Activated CD4-positive, alpha-beta T cell treated with anti-CD3 and anti-CD28 coated beads, Interleukin-2, amount 50 U/mL, for 16 hours (primary cell): ENCODE results near the gene FHOD1.

Source experiments
- DNase-seq: peaks from one replicate; pipeline ENCODE4 v3.0.0-alpha.2; 2020

The FHOD1 gene

DNA sequence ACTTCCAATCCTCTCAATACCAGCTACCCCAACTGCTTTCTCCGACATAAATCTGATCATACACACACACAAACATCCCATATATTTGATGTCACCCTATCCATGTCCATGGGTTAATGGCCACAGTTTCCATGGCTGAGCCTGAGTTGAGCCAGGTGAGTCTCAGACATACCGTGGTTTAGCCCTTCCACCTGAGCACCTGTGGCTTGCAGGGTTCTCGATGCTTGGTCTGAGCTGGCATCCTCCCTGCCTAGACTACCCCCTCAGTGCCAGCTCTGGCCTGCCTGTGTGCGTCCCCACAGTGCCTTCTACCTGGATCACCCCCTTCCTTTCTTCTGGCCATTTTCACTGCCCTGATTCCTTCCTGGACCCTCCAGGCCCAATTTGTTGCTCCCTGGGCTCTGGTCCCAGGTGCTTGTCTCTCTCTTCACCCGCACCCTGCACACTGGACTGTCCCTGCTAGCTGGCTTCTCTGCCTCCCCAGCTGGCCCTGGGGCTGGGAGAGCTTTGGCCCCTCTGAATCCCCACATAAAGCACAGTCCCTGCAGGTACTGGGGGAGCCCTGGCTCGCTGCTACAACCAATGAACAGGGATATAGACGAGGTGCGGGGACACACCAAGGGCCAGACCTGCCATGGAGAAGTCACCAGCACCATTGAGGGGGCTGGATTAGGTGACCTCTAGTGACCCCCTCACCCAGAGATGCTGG lies 41.0 kb downstream of the FHOD1 start:
- DNase-seq: no peak

DNA sequence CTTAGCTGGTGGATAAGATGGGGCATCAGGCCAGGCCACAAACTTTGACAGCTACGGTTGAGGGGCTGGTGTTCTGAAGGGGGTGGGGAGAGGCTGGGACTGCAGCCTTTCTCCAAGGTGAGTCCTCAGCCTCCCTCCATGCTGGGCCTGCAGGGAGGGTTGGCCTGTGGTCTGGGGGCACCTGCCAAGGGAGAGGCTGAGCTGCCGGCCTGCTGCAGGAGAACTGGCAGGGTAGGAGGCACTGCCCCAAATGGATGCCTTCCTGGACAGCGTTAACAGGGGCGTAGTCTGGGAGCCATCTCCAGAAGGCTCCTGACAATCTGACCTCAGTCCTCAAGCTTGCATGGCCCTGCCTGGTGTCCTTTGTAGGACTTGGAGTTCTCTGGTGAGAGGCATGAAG lies 43.2 kb downstream of the FHOD1 start:
- no peak for DNase-seq

DNA sequence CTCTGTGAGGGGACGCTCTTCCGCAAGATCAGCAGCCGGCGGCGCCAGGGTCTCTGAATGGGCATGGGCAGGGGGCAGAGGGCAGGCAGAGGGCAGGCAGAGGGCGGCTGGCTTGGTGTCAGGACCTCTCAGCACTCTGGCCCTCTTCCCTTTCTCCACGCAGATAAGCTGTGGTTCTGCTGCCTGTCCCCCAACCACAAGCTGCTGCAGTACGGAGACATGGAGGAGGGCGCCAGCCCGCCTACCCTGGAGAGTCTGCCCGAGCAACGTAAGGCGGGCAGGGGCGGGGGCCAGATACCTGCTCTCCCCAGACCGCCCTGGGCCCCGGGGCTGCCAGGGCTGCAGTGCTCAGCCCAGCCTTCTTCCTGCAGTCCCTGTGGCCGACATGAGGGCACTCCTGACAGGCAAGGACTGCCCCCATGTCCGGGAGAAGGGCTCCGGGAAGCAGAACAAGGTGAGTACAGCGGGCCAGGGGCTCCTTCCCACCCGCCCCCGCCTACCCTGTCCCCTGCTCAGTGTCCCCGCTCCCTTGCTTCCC lies 44.3 kb downstream of the FHOD1 start:
- no peak for DNase-seq

DNA sequence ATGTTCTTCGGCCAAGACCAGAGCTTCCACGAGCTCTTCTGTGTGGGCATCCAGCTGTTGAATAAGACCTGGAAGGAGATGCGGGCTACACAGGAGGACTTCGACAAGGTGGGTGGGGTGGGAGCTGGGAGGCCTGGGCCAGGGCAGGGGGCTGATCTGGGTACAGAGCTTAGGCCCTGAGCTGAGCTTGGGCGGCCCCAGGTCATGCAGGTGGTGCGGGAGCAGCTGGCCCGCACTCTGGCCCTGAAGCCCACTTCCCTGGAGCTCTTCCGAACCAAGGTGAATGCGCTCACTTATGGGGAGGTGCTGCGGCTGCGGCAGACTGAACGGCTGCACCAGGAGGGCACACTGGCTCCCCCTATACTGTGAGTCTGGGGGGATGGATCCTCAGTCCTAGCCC lies 44.9 kb downstream of the FHOD1 start:
- DNase-seq: no peak

DNA sequence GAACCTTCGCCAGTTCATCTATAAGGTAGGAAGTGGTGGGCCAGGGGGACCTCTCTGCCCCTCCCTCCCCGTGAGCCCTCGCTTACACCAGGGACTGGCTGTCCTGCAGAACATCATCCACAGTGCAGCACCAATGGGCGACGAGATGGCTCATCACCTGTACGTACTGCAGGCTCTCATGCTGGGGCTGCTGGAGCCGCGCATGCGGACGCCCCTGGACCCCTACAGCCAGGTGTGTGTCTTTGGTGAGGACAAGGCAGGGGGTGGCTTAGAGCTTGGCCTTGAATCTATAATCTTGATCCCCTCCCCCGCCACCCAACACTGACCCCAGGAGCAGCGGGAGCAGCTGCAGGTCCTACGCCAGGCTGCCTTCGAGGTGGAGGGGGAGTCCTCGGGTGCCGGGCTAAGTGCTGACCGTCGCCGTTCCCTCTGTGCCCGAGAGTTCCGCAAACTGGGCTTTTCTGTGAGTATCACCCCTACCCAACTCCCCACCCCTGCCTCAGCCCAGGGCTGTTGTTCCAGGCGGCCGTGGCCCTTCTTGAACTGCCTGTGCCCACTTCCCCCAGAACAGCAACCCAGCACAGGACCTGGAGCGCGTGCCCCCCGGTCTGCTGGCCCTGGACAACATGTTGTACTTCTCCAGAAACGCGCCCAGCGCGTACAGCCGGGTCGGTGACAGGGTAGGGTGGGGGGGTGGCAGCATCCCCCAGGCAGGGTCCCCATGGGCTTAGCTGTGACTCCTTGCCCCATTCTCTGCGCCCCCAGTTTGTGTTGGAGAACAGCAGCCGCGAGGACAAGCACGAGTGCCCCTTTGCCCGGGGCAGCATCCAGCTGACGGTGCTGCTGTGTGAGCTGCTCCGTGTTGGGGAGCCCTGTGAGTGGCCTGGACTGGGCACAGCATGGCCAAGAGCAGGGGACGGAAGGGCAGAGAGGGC lies 45.6 kb downstream of the FHOD1 start:
- no peak for DNase-seq

DNA sequence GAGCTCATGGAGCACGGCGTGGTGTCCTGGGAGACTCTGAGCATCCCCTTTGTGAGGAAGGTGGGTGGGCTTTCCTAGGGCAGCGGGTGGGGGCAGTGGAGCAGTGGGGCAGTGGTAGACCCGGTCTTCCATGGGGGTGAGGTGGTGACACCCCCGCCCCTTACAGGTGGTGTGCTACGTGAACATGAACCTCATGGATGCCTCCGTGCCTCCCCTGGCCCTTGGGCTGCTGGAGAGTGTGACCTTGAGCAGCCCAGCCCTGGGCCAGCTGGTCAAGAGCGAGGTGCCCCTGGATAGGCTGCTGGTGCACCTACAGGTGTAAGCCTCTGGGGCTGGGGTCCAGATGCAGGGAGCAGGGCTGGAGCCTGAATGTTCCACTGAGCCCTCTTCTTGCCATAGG lies 46.8 kb downstream of the FHOD1 start:
- no peak for DNase-seq

DNA sequence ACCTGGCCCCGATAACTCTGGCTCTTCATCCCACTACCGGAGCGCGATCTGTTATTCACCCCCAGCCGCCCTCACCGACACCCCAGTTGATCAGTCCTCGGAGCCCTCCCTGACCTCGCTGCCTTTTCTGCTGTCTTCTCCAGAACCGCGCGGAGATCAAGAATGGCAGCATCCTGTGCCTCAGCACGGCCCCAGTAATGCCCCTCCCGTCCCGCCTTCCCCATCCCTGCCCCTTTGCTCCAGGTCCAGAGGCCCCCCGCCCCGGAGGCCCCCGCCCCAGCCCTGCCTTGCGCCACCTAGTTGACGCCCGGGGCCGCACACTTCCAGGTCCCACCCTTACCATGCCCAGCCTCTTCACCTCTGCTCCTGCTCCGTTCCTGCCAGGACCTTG lies 47.5 kb downstream of the FHOD1 start:
- no peak for DNase-seq

DNA sequence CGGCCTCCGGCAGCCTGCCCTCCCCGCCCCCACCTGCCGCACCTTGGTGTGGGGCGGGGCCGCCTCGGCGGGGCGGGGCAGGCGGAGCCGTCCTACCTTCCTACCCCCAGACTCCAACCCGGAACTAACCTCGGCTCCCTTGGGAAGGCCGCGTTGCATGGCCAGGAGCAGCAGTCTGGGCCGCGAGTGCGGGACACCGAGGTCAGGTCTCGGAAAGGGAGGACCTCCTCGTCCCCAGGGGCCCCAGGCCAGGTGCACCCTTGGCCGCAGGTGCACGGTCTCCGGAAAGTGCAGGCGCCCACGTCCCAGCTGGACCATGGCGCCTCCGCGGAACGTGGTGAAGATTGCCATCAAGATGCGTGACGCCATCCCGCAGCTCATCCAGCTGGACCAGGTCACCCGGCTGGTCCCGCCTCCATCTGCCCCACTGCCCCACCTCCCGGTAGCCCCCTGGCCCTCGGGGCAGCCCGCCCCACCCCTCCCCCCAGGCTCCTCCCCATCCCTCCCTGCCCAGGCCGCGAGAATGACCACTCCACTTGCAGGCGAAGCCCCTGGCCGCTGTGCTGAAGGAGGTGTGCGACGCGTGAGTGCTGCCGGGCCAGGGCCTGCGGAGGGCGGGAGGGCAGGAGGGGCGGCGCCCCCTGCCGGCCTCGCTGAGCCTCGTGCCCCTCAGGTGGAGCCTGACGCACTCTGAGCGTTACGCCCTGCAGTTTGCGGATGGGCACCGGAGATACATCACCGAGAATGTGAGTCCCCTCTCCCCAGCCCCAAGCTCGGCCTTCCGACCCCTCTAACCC lies 48.1 kb downstream of the FHOD1 start, which contains the start of gene ELMO3:
Gene ELMO3 (plus strand): TSS at position 121 of the 797 bp plus-strand sequence. CDS start 196 bp downstream, at position 317.
- no peak for DNase-seq

DNA sequence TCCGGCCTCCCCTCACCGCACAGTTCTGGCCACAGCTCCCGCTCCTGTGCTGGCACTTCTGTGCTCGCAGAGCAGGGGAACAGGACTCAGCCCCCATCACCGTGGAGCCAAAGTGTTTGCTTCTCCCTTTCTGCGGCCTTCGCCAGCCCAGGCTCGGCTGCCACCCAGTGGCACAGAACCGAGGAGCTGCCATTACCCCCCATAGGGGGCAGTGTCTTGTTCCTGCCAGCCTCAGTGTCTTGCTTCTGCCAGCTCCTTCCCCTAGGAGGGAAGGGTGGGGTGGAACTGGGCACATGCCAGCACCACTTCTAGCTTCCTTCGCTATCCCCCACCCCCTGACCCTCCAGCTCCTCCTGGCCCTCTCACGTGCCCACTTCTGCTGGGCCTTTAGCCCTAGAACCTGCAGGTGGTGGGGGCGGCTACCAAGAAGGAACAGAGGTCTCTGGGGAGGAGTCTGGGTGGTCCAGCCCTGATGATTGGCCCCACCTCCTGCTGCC lies 49.0 kb downstream of the FHOD1 start:
- no peak for DNase-seq

DNA sequence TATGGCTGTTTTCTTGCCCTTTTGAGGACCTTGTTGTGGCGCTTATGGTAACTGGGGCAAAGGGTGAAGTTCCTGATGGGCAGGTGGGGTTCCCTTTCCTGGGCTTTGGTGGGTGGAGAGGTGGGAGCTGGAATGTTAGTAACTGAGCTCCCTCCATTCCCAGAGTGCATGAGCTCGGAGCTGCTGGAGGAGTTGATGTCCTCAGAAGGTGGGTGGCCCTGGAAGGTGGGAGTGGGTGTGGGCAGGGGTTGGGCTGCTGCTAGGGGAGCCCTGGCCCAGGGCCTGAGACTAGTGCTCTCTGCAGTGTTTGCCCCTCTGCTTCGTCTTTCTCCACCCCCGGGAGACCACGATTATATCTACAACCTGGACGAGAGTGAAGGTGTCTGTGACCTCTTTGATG lies 49.6 kb downstream of the FHOD1 start:
- DNase-seq: no peak

DNA sequence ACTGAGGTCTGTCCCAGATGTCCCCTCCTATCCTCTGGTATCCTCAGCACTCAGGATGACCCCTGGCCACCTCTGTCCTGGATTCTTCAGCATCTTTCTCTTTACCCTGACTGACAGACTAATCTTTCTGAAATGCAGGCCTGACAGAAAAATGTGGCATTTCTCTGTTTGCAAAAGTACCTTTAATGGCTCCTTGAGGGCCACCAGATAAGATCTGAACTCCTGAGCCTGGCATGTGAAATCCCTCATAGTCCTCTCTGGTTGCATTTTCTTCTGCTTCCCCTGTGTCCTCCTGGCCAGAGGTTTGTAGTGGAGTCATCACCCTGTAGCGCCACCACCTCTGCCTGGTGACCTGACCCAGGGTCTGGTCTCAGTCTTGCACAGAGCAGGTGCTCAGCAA lies 50.4 kb downstream of the FHOD1 start:
- DNase-seq: no peak

DNA sequence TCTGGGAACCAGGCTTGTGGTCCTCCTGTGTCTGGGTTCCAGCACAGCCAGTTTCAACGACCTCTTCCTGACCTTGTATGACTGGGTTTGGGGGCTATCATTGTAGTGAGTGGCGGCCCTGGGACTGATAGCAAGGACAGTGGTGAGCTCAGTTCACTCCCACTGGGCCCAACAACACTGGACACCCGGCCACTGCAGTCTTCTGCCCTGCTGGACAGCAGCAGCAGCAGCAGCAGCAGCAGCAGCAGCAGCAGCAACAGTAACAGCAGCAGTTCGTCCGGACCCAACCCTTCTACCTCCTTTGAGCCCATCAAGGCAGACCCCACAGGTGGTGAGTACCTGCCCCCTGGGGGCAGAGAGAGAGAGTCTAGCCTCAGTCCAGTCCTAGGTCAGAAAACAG lies 51.6 kb downstream of the FHOD1 start:
- no peak for DNase-seq

DNA sequence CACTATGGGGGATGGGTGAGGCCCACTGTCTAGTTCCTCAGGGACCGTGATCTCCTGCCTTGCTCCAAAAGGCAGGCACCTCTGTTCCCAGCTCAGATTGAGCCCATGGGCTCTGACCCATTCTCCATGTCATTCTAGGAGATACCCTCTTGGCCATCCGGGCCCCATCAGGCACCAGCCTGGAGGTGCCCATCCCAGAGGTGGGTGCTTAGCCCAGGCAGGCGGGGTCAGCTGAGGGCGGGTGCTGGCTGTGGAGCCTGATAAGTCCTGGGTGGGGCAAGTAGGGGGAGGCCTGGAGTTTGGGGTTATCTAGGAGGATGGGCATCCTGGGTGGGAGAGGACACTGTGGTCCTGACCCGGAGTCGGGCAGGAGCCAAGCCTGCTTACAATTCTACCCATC lies 53.0 kb downstream of the FHOD1 start:
- DNase-seq: no peak

DNA sequence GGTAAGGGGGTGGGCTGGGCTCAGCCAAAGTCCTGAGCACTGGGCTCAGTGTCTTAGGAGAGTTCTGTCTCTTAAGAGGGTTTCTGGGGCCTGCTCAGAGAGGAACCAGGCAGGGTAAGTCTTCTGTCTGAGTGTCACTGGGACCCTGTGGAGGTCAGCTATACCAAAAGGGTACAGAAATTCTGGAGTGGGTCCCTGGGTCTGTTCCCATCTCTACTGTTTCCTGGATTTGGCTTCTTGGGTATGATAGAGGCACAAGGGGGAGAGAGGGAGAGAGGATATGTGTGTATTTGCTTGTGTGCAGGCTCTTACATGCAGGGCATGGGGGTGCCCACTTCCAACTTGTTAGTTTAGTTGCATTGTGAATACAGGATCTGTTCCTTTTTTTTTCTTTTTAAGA lies 53.7 kb downstream of the FHOD1 start:
- DNase-seq: no peak

DNA sequence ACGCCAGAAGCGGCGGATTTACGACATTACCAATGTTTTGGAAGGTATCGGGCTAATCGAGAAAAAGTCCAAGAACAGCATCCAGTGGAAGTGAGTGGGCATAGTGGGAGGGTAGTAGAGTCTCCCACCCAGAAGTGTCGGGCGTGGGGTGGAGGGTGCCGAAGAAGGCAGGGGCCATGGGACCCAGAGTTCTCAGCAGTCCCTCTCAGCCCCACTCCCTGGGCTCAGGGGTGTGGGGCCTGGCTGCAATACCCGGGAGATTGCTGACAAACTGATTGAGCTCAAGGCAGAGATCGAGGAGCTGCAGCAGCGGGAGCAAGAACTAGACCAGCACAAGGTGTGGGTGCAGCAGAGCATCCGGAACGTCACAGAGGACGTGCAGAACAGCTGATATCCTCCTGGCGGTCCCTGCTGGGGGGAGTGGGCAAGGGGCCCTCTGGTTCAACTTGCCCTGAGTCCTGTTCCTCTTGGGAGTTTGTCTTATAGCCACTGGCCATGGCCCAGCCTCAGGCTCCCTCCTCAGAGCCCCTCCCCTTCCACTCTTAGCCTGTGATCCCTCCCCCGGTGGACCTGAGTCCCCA lies 54.4 kb downstream of the FHOD1 start:
- DNase-seq: no peak

DNA sequence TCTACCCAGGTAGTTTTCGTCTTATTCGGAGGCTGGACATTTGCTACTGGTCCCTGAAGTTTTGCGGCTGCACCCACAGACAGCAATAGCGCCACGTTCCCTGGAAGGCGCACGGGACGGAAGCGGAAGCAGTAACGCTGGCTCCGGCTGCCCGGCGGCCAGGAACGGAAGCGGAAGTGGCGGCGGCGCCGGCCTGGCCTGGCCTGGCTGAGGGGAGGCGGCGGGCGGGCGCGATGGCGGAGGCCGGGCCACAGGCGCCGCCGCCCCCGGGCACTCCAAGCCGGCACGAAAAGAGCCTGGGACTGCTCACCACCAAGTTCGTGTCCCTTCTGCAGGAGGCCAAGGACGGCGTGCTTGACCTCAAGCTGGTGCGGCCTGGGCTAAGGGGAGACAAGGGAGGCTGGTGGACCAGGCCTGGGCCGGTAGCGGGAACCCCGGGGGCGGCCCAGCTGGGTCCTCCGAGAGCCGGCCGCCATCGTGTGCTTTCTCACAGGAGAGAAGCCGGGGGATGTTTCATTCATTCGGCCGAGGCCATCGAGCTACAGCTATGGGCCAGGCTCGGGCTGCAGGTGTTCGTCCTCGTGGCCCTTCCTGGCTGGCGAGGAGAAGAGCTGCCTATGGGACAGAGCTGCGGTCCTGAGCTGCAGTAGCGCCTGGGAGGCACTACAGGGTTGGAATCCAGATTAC lies 55.1 kb downstream of the FHOD1 start, which contains the start of gene E2F4:
Gene E2F4 (plus strand): TSS at position 161 of the 687 bp plus-strand sequence. CDS start 73 bp downstream, at position 234.
- peak; percentile 92 for DNase-seq

DNA sequence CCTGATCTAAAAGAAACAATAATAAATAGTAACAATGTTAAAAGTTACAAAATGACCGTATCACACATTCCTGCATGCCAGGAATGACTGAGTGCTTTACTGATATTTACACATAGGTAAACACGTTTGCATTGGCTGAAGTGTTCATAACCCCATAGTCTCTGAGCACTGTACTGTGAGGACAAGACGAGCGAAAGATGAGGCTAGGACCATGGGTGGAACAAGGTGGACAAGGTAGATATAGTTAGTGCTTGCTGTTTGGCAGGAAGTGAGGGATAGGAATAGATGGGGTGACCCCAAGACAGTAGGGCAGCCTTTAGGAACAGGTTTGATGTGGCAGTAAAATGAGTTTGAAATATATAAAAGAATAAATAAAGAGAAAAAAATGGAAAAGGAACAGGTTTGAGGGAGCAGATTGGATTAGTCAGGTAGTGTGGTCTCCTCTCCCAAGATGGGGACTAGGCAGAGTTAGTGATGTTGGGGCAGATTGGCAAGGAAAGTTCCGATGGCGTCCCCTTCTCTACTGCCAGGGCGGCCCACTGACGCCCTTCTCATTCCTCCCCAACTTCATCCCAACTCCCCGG lies 55.8 kb downstream of the FHOD1 start:
- DNase-seq: no peak

DNA sequence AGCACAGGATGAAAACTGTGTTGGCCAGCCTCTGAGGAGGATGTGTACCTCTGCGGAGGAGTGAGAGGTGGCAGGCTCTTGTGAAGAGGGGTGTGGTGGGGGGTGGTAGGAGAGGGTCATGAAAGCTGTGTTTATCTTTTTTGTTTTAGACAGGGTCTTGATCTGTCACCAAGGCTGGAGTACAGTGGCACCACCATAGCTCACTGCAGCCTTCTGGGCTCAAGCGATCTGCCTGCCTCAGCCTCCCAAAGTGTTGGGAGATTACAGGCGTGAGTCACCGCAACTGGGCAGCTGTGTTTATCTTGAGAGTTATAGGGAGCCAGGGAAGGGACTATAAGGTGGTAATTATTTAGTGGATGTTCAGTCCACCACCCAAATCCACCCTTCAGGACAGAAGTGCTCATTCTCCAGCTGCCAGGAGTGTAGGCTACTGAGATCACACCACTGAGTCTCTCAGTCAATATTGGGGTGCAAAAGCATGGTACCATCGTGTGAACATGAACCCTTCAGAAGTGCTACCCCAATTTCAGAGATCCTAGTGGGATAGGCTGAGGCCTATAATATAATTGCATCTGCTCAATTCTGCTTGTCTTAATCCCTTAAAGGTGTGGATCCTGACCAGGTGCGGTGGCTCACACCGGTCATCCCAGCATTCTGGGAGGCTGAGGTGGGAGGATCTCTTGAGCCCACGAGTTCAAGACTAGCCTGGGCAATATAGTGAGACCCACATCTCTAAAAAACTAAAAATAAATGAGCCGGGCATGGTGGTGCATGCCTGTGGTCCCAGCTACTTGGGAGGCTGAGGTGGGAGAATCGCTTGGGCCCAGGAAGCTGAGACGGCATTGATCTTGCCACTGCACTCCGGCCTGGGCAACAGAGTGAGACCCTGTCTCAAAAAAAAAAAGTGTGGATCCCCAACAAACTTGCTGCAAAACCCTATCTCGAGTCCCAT lies 56.6 kb downstream of the FHOD1 start:
- no peak for DNase-seq

DNA sequence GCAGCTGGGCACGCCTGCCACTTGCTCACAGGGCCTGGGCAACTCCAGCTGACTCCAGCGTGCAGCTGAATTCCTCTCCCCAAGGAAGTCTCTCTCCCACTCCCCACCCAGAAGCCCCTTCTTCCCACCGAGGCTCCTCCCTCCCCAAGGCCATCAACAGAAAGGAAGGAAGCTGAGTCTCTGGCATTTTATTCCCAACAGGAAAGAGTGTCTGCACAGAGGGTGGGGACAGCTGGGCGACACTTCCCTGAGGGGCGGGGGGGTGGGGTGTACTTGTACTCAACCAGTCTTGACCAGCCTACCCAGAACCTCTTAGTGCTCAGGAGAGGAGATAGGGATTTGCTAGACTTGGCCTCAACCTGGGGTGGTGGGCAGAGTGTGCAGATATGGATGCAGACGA lies 57.2 kb downstream of the FHOD1 start, which contains the start of gene EXOC3L1:
Gene EXOC3L1 (minus strand): TSS at position 96 of the 400 bp plus-strand sequence. CDS start 460 bp downstream, outside the sequence.
- no peak for DNase-seq

DNA sequence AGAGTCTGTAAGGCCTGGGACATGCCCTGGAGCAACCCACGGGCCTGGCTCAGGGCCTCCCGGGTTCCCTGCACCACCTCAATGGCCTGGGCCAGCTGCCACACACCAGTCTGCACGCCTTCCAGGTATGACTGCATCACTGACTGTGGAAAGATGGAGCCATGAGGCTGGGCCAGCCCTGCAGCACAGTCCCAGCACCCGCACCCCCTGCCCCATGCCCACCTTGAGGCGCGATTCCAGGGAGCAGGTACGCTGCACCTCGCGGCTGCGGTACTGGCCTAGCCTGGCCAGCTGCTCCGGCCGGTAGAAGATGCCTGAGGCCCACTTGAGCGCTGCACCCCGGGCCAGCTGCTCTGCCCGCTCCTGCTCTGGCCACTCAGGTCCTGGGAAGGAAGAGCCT lies 58.5 kb downstream of the FHOD1 start:
- no peak for DNase-seq
